CD14-positive monocyte (primary cell): ENCODE data around the gene MORC2. TPM values are rescaled to one million over a fixed set of nuclear protein-coding genes. Genes with fewer than 3 reads are reported as not detected.

Source experiments
- DNase-seq, 3 donors: peaks; one replicate each; pipeline ENCODE4 v3.0.0-alpha.2; 2011 to 2022
- H2AFZ ChIP-seq: 2 replicates; pipeline ENCODE4 v1.6.0; 2012; ENCODE audit warnings: mild to moderate bottlenecking, low read depth, low read length, inconsistent platforms; ENCODE audit not compliant: insufficient read depth, poor library complexity, severe bottlenecking
- H3K27ac ChIP-seq, 2 donors: 1 replicate in 1 of 2; 2 replicates in 1 of 2; pipeline ENCODE4 v1.5.1; 2012 to 2013; ENCODE audit warnings: low read length in 2 of 2, control low read depth in 1 of 2, inconsistent platforms in 1 of 2, low read depth in 1 of 2, mild to moderate bottlenecking in 1 of 2
- H3K27me3 ChIP-seq, 2 donors: one replicate each; pipeline versions ENCODE4 v1.6.0 to v1.6.1; 2011 to 2013; ENCODE audit warnings: low read length in 2 of 2; ENCODE audit not compliant: control insufficient read depth in 2 of 2, insufficient read depth in 2 of 2
- H3K36me3 ChIP-seq, 2 donors: replicated peaks in 1 of 2; 1 replicate in 1 of 2; 2 replicates in 1 of 2; pipeline versions ENCODE4 v1.5.1 to v1.6.1; 2012 to 2013; ENCODE audit warnings: low read length in 2 of 2, control low read depth in 1 of 2, inconsistent platforms in 1 of 2, mild to moderate bottlenecking in 1 of 2; ENCODE audit not compliant: insufficient read depth in 2 of 2, control insufficient read depth in 1 of 2
- H3K4me1 ChIP-seq, 2 donors: 1 replicate in 1 of 2; 2 replicates in 1 of 2; pipeline versions ENCODE4 v1.5.1 to v1.6.1; 2012 to 2013; ENCODE audit warnings: low read length in 2 of 2, control low read depth in 1 of 2, inconsistent platforms in 1 of 2, mild to moderate bottlenecking in 1 of 2, moderate library complexity in 1 of 2; ENCODE audit not compliant: insufficient read depth in 2 of 2, control insufficient read depth in 1 of 2
- H3K4me2 ChIP-seq: replicated peaks from 2 replicates; pipeline ENCODE3; 2012; ENCODE audit warnings: low read length, moderate library complexity, mild to moderate bottlenecking; ENCODE audit not compliant: poor library complexity, severe bottlenecking; ENCODE audit errors: extremely low read depth
- H3K4me3 ChIP-seq, 3 experiments: fragments of 200-600 bp in 1 of 3; sonication (generic) in 1 of 3; replicated peaks in 1 of 3; 1 replicate in 2 of 3; 2 replicates in 1 of 3; pipeline ENCODE4 v1.5.1; 2011 to 2013; ENCODE audit warnings: low read length in 3 of 3, mild to moderate bottlenecking in 3 of 3, control low read depth in 2 of 3, low read depth in 2 of 3, inconsistent platforms in 1 of 3, moderate library complexity in 1 of 3
- H3K79me2 ChIP-seq: 2 replicates; pipeline ENCODE4 v1.6.0; 2012; ENCODE audit warnings: mild to moderate bottlenecking, control low read depth, inconsistent platforms, low read length, moderate library complexity; ENCODE audit not compliant: insufficient read depth
- H3K9ac ChIP-seq: 2 replicates; pipeline ENCODE4 v1.6.0; 2017; ENCODE audit warnings: low read length, mild to moderate bottlenecking; ENCODE audit not compliant: insufficient read depth, poor library complexity, severe bottlenecking
- H3K9me3 ChIP-seq, 2 donors: replicated peaks in 1 of 2; 1 replicate in 1 of 2; 2 replicates in 1 of 2; pipeline versions ENCODE4 v1.5.1 to v1.6.1; 2012 to 2013; ENCODE audit warnings: low read length in 2 of 2, control low read depth in 1 of 2; ENCODE audit not compliant: control insufficient read depth in 1 of 2, insufficient read depth in 1 of 2
- H4K20me1 ChIP-seq: 2 replicates; pipeline ENCODE4 v1.6.0; 2012; ENCODE audit warnings: mild to moderate bottlenecking, low read length, control low read depth, moderate library complexity; ENCODE audit not compliant: insufficient read depth
- H3K27ac Mint-ChIP-seq, 7 donors: one replicate each; pipeline ENCODE4 v1.8.0; 2020; ENCODE audit warnings: mild to moderate bottlenecking in 7 of 7, mixed read lengths in 7 of 7, moderate library complexity in 6 of 7, inconsistent platforms in 2 of 7
- H3K27me3 Mint-ChIP-seq, 3 donors: one replicate each; pipeline ENCODE4 v1.8.0; 2021 to 2022; ENCODE audit warnings: low read depth in 3 of 3, mild to moderate bottlenecking in 3 of 3, mixed read lengths in 3 of 3, moderate library complexity in 3 of 3, inconsistent platforms in 1 of 3
- H3K36me3 Mint-ChIP-seq, 2 donors: one replicate each; pipeline ENCODE4 v1.8.0; 2020; ENCODE audit warnings: mixed read lengths in 2 of 2, inconsistent platforms in 1 of 2, mild to moderate bottlenecking in 1 of 2
- H3K4me1 Mint-ChIP-seq: one replicate; pipeline ENCODE4 v1.8.0; 2020; ENCODE audit warnings: mild to moderate bottlenecking, mixed read lengths
- H3K4me3 Mint-ChIP-seq, 2 donors: one replicate each; pipeline ENCODE4 v1.8.0; 2020; ENCODE audit warnings: mild to moderate bottlenecking in 2 of 2, mixed read lengths in 2 of 2, moderate library complexity in 1 of 2
- H3K9me3 Mint-ChIP-seq, 7 donors: one replicate each; pipeline ENCODE4 v1.8.0; 2020 to 2022; ENCODE audit warnings: mixed read lengths in 7 of 7, mild to moderate bottlenecking in 6 of 7, moderate library complexity in 6 of 7, inconsistent platforms in 2 of 7
- WGBS: methylation state at CpG from one replicate; pipeline ENCODE4 v1.1.5; 2013; ENCODE audit warnings: missing lambda C conversion rate; ENCODE audit not compliant: insufficient coverage; 5-methylcytosine and 5-hydroxymethylcytosine counted together
- intact Hi-C, 2 donors: fragments of 100-400 bp; cut with micrococcal nuclease; formaldehyde crosslinking; loops; one replicate each; pipeline versions ENCODE4 v1.15.0 to v1.15.1; 2023
- polyA plus RNA-seq, 3 donors: library from polyadenylated mRNA; depleted of rRNA in 1 of 3; unstranded in 2 of 3; stranded (reverse) in 1 of 3; fragments of 300-500 nt in 2 of 3; fragments of >200 nt in 1 of 3; fragmentation: Illumina TruSeq in 2 of 3; gene quantifications; 1 replicate in 2 of 3; 2 replicates in 1 of 3; pipeline ENCODE4 v1.2.3, GENCODE V29; 2012 to 2021
- TF ChIP-seq, protein P1 (sequence below): fragments of 200-600 bp; IDR thresholded peaks from one replicate; pipeline ENCODE4 v1.8.0; 2022; ENCODE audit warnings: antibody characterized with exemption, mild to moderate bottlenecking

Gene MORC2
- polyA plus RNA-seq, 3 donors = 2.1 to 6.0 (median 2.4) TPM

DNA sequence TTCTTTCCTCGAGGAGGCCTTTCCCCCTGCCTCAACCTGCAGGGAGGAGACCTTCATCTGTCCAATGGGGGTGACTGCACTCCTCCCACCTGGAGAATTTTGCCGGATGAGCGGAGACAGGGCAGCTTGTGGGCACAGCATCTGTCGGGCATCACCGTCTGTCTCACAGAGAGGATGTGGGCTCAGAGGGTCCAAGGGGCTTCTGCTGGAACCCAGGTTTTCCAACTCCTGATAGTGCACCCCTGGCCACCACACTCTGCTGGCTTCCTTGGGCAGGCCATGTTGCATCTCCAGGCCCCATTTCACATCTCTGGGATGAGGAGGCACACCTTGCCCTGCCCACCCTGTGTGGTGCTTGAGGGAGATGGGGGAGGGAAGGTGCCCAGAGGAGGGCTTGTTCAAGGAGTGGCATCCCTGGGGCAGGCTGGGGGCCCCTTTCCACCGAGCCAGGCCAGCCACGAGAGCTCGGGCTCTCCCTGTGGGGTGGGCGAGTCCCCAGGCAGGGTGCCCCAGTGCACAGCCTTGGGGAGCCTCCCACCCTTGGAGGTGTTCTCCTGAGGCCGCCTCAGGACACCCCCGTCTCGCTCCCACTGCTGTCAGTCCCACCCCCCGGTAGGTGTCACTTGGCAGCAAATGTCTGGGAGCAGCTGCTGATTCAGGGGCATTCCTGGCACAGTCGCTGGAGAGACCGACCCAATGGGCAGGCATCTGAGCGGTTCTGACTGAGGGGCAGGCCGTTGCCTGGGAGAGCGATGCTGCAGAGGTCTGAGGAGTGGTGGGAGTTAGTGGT is 84.2 kb downstream of the MORC2 start:
- Mint-ChIP-seq H3K9me3 (no peaks in the 10 kb centered on the region), H3K36me3 (no peaks in the 10 kb centered on the region), H3K4me3 (no peak overlapping the region), H3K4me1 (no peaks in the 10 kb centered on the region), H3K27me3 (peaks cover 0 to 5% (median 5%) of the 10 kb centered on the region in 3 donors), H3K27ac (peak overlapping the region in 1 of 7 donors; percentile 68)
- Histone ChIP-seq H3K9me3 (no peaks in the 10 kb centered on the region), H3K27ac (no peak overlapping the region), H4K20me1 (no peaks in the 10 kb centered on the region), H3K79me2 (no peaks in the 10 kb centered on the region), H3K4me3 (no peak overlapping the region), H3K4me2 (no peak overlapping the region), H3K27me3 (no peaks in the 10 kb centered on the region), H2AFZ (no peak overlapping the region), H3K36me3 (no peaks in the 10 kb centered on the region), H3K4me1 (no peaks in the 10 kb centered on the region), H3K9ac (no peak overlapping the region)
- TF ChIP-seq, protein P1, sequence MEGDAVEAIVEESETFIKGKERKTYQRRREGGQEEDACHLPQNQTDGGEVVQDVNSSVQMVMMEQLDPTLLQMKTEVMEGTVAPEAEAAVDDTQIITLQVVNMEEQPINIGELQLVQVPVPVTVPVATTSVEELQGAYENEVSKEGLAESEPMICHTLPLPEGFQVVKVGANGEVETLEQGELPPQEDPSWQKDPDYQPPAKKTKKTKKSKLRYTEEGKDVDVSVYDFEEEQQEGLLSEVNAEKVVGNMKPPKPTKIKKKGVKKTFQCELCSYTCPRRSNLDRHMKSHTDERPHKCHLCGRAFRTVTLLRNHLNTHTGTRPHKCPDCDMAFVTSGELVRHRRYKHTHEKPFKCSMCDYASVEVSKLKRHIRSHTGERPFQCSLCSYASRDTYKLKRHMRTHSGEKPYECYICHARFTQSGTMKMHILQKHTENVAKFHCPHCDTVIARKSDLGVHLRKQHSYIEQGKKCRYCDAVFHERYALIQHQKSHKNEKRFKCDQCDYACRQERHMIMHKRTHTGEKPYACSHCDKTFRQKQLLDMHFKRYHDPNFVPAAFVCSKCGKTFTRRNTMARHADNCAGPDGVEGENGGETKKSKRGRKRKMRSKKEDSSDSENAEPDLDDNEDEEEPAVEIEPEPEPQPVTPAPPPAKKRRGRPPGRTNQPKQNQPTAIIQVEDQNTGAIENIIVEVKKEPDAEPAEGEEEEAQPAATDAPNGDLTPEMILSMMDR = no peak
- DNase-seq = no peak
- 90% methylated on average over 17 of the region's 18 CpGs for WGBS
- intact Hi-C loops = no loop called here

- TF ChIP-seq, protein P1 = no peak
- no peak overlapping the region for H3K4me2 ChIP-seq
- H3K4me3 Mint-ChIP-seq = no peak overlapping the region
These were observed 84.9 kb downstream of the MORC2 start for GRCh38 chr22:30883586-30884145.

More at GRCh38 chr22:30883586-30884145, 84.9 kb downstream of the MORC2 start:
- no peak overlapping the region for H3K27ac ChIP-seq
- Mint-ChIP-seq H3K27ac (no peak overlapping the region), H3K36me3 (no peaks in the 10 kb centered on the region), H3K9me3 (no peaks in the 10 kb centered on the region), H3K27me3 (peaks cover 0 to 5% (median 2%) of the 10 kb centered on the region in 3 donors), H3K4me1 (no peaks in the 10 kb centered on the region)
- intact Hi-C loops = no loop called here
- H4K20me1 ChIP-seq = no peaks in the 10 kb centered on the region
- no peak overlapping the region for H2AFZ ChIP-seq
- H3K4me1 ChIP-seq = no peaks in the 10 kb centered on the region
- no peak overlapping the region for H3K4me3 ChIP-seq
- no peak for DNase-seq
- WGBS = 80% methylated on average over 1 of the region's 7 CpGs
- no peak overlapping the region for H3K9ac ChIP-seq
- H3K36me3 ChIP-seq = no peaks in the 10 kb centered on the region
- no peaks in the 10 kb centered on the region for H3K27me3 ChIP-seq
- H3K9me3 ChIP-seq = no peaks in the 10 kb centered on the region
- H3K79me2 ChIP-seq = no peaks in the 10 kb centered on the region
